Liver (tissue), 9 donors: Measurements from ENCODE around the gene ASTN1. TPM values are rescaled to one million over a fixed set of nuclear protein-coding genes. Genes with fewer than 3 reads are reported as not detected.

Experiments
- DNase-seq: peaks from one replicate; pipeline ENCODE4 v3.0.0-alpha.2; 2017; ENCODE audit warnings: low spot score
- H3K27ac ChIP-seq, 2 donors: one replicate each; pipeline ENCODE4 v1.7.0; 2013; ENCODE audit warnings: inconsistent platforms in 2 of 2, low read length in 2 of 2, control low read depth in 1 of 2, low read depth in 1 of 2, mild to moderate bottlenecking in 1 of 2
- H3K27me3 ChIP-seq, 4 donors: one replicate each; pipeline versions ENCODE4 v1.6.1 to v1.7.0; 2013; ENCODE audit warnings: low read length in 3 of 4, inconsistent platforms in 1 of 4, mild to moderate bottlenecking in 1 of 4, moderate library complexity in 1 of 4; ENCODE audit not compliant: control insufficient read depth in 4 of 4, insufficient read depth in 4 of 4
- H3K36me3 ChIP-seq, 4 donors: one replicate each; pipeline versions ENCODE4 v1.6.1 to v1.7.0; 2013; ENCODE audit warnings: low read length in 3 of 4, mild to moderate bottlenecking in 3 of 4, low read depth in 1 of 4, moderate library complexity in 1 of 4; ENCODE audit not compliant: control insufficient read depth in 4 of 4, insufficient read depth in 3 of 4
- H3K4me1 ChIP-seq, 4 donors: one replicate each; pipeline versions ENCODE4 v1.6.1 to v1.7.0; 2013; ENCODE audit warnings: low read length in 3 of 4, mild to moderate bottlenecking in 3 of 4, moderate library complexity in 1 of 4; ENCODE audit not compliant: control insufficient read depth in 4 of 4, insufficient read depth in 4 of 4
- H3K4me3 ChIP-seq, 3 donors: one replicate each; pipeline versions ENCODE4 v1.6.1 to v1.7.0; 2013; ENCODE audit warnings: low read length in 3 of 3, control low read depth in 1 of 3, low read depth in 1 of 3, mild to moderate bottlenecking in 1 of 3
- H3K9ac ChIP-seq, 2 donors: one replicate each; pipeline ENCODE4 v1.7.0; 2013; ENCODE audit warnings: low read length in 2 of 2, mild to moderate bottlenecking in 2 of 2, moderate library complexity in 2 of 2, control low read depth in 1 of 2, low read depth in 1 of 2
- H3K9me3 ChIP-seq, 4 donors: one replicate each; pipeline versions ENCODE4 v1.6.1 to v1.7.0; 2013; ENCODE audit warnings: low read length in 3 of 4; ENCODE audit not compliant: control insufficient read depth in 4 of 4
- ATF3 ChIP-seq: IDR thresholded peaks from 2 replicates; pipeline ENCODE4 v1.6.1; 2016; ENCODE audit warnings: antibody characterized with exemption
- CTCF ChIP-seq: fragments of 150-350 bp; IDR thresholded peaks from 2 replicates; pipeline ENCODE4 v1.5.1; 2017; ENCODE audit warnings: improper control_type of control experiment, low read depth, low read length; ENCODE audit not compliant: missing input control
- EGR1 ChIP-seq, 2 donors: IDR thresholded peaks; 2 replicates each; pipeline ENCODE4 v1.6.1; 2016 to 2018; ENCODE audit warnings: antibody characterized with exemption in 2 of 2, low read depth in 2 of 2
- FOXA1 ChIP-seq: IDR thresholded peaks from 2 replicates; pipeline ENCODE4 v1.6.1; 2016; ENCODE audit warnings: antibody characterized with exemption
- FOXA2 ChIP-seq: IDR thresholded peaks from 2 replicates; pipeline ENCODE4 v1.6.1; 2016; ENCODE audit warnings: antibody characterized with exemption
- GABPA ChIP-seq, 2 donors: IDR thresholded peaks in 1 of 2; conservative IDR thresholded peaks in 1 of 2; 2 replicates each; pipeline ENCODE4 v1.6.1; 2016; ENCODE audit warnings: antibody characterized with exemption in 2 of 2, mild to moderate bottlenecking in 1 of 2, moderate library complexity in 1 of 2
- HNF4A ChIP-seq, 2 donors: conservative IDR thresholded peaks; 2 replicates each; pipeline ENCODE4 v1.6.1; 2016; ENCODE audit warnings: antibody characterized with exemption in 2 of 2, mild to moderate bottlenecking in 2 of 2
- HNF4G ChIP-seq: IDR thresholded peaks from 2 replicates; pipeline ENCODE4 v1.6.1; 2016; ENCODE audit warnings: antibody characterized with exemption
- JUND ChIP-seq, 2 donors: IDR thresholded peaks; 2 replicates each; pipeline ENCODE4 v1.6.1; 2016; ENCODE audit warnings: antibody characterized with exemption in 2 of 2
- MAX ChIP-seq: IDR thresholded peaks from 2 replicates; pipeline ENCODE4 v1.6.1; 2016; ENCODE audit warnings: antibody characterized with exemption
- NR2F2 ChIP-seq: IDR thresholded peaks from 2 replicates; pipeline ENCODE4 v1.6.1; 2016; ENCODE audit warnings: antibody characterized with exemption
- RAD21 ChIP-seq, 2 donors: IDR thresholded peaks; 2 replicates each; pipeline ENCODE4 v1.6.1; 2016; ENCODE audit warnings: antibody characterized with exemption in 2 of 2, mild to moderate bottlenecking in 2 of 2
- REST ChIP-seq: IDR thresholded peaks from 2 replicates; pipeline ENCODE4 v1.6.1; 2016; ENCODE audit warnings: antibody characterized with exemption, mild to moderate bottlenecking
- RXRA ChIP-seq, 2 donors: IDR thresholded peaks; 2 replicates each; pipeline ENCODE4 v1.6.1; 2017 to 2018; ENCODE audit warnings: antibody characterized with exemption in 2 of 2, mild to moderate bottlenecking in 1 of 2
- SP1 ChIP-seq: IDR thresholded peaks from 2 replicates; pipeline ENCODE4 v1.6.1; 2018; ENCODE audit warnings: antibody characterized with exemption, mild to moderate bottlenecking
- TAF1 ChIP-seq: conservative IDR thresholded peaks from 2 replicates; pipeline ENCODE4 v1.6.1; 2016; ENCODE audit warnings: antibody characterized with exemption, mild to moderate bottlenecking
- YY1 ChIP-seq: IDR thresholded peaks from 2 replicates; pipeline ENCODE4 v1.6.1; 2016; ENCODE audit warnings: antibody characterized with exemption, mild to moderate bottlenecking
- ZBTB33 ChIP-seq: IDR thresholded peaks from 2 replicates; pipeline ENCODE4 v1.6.1; 2016; ENCODE audit warnings: antibody characterized with exemption
- WGBS: extraction: QIAGEN DNeasy Blood & Tissue Kit; methylation state at CpG from one replicate; pipeline ENCODE4 v1.1.7; 2013; 5-methylcytosine and 5-hydroxymethylcytosine counted together
- polyA plus RNA-seq, 2 donors: library from polyadenylated mRNA; stranded (reverse) in 1 of 2; unstranded in 1 of 2; fragments of 200-250 nt in 1 of 2; fragments of >200 nt in 1 of 2; fragmentation: Nextera tagmentation in 1 of 2; extraction: Ambion mirVana in 1 of 2; gene quantifications; one replicate each; pipeline versions ENCODE4 v1.2.1 to v1.2.3, GENCODE V29; 2013 to 2015
- total RNA-seq, 2 donors: library from RNA; depleted of rRNA; stranded (reverse); fragments of >200 nt; gene quantifications; one replicate each; pipeline ENCODE4 v1.2.3, GENCODE V29; 2014
- donor health status: healthy.
- donor health status: healthy.
- donor health status: healthy.
- donor health status: healthy.
- donor health status: healthy.

Gene ASTN1
- total and polyA plus RNA-seq, 4 donors: 0.10 to 0.28 (median 0.18) TPM

- H3K9ac ChIP-seq: no peak overlapping the region
- H3K4me1 ChIP-seq: no peaks in the 10 kb centered on the region
- H3K36me3 ChIP-seq: no peaks in the 10 kb centered on the region
- H3K27ac ChIP-seq: no peak overlapping the region
- H3K27me3 ChIP-seq: no peaks in the 10 kb centered on the region
- H3K4me3 ChIP-seq: no peak overlapping the region
- DNase-seq: no peak
- no peak for TF ChIP-seq GABPA (IDR thresholded peaks at IDR 0.05 in 1 of 2, conservative IDR thresholded peaks at IDR 0.05 in 1 of 2)
- no peak for TF ChIP-seq FOXA2
- TF ChIP-seq FOXA1: no peak
- no peak for TF ChIP-seq EGR1 (IDR thresholded peaks at IDR 0.05; ENCODE audit: low read depth in 2 of 2)
- no peak for TF ChIP-seq TAF1
- TF ChIP-seq REST: no peak
- TF ChIP-seq ATF3: no peak
- no peak for TF ChIP-seq MAX
- no peak for TF ChIP-seq HNF4A (conservative IDR thresholded peaks at IDR 0.05)
- TF ChIP-seq NR2F2: no peak
- no peak for TF ChIP-seq ZBTB33
- TF ChIP-seq CTCF: no peak
- TF ChIP-seq YY1: no peak
- no peak for TF ChIP-seq RAD21 (IDR thresholded peaks at IDR 0.05)
- TF ChIP-seq JUND (IDR thresholded peaks at IDR 0.05): no peak
- TF ChIP-seq HNF4G: no peak
- TF ChIP-seq RXRA (IDR thresholded peaks at IDR 0.05): no peak
- no peak for TF ChIP-seq SP1
- WGBS: 85% methylated on average over 4 of the region's 4 CpGs
- no peaks in the 10 kb centered on the region for H3K9me3 ChIP-seq
These were observed 35.8 kb upstream of the ASTN1 start for GRCh38 chr1:177200290-177200689.

- H3K27ac ChIP-seq: no peak overlapping the region
- WGBS: 96% methylated on average over 2 of the region's 2 CpGs
These were observed 33.7 kb upstream of the ASTN1 start for GRCh38 chr1:177198243-177198642.

More at GRCh38 chr1:177198243-177198642, 33.7 kb upstream of the ASTN1 start:
- Histone ChIP-seq H3K9ac (no peak overlapping the region), H3K4me1 (no peaks in the 10 kb centered on the region), H3K9me3 (no peaks in the 10 kb centered on the region), H3K4me3 (no peak overlapping the region), H3K36me3 (no peaks in the 10 kb centered on the region), H3K27me3 (no peaks in the 10 kb centered on the region)
- no peak for TF ChIP-seq TAF1
- no peak for TF ChIP-seq JUND (IDR thresholded peaks at IDR 0.05)
- TF ChIP-seq YY1: no peak
- no peak for TF ChIP-seq FOXA2
- no peak for TF ChIP-seq MAX
- TF ChIP-seq REST: no peak
- TF ChIP-seq NR2F2: no peak
- no peak for TF ChIP-seq GABPA (IDR thresholded peaks at IDR 0.05 in 1 of 2, conservative IDR thresholded peaks at IDR 0.05 in 1 of 2)
- TF ChIP-seq RAD21 (IDR thresholded peaks at IDR 0.05): no peak
- no peak for DNase-seq
